KOPT-K1 (cell line): ENCODE results near the gene FTCDNL1.

Experiments
- H3K27ac ChIP-seq: fragments of 200-600 bp; sonication (generic); 2 replicates; pipeline ENCODE4 v1.5.1; 2016; ENCODE audit warnings: antibody characterized with exemption, mild to moderate bottlenecking, low read depth, low read length; ENCODE audit not compliant: poor library complexity, severe bottlenecking
- H3K36me3 ChIP-seq: fragments of 200-600 bp; sonication (generic); 2 replicates; pipeline ENCODE4 v1.5.1; 2017; ENCODE audit warnings: antibody characterized with exemption, mild to moderate bottlenecking, low read length, moderate library complexity; ENCODE audit not compliant: insufficient read depth
- H3K9me3 ChIP-seq: fragments of 200-600 bp; sonication (generic); 2 replicates; pipeline ENCODE4 v1.5.1; 2017; ENCODE audit warnings: antibody characterized with exemption, low read length, mild to moderate bottlenecking; ENCODE audit not compliant: insufficient read depth, poor library complexity, severe bottlenecking

The FTCDNL1 gene

GRCh38 chr2:199850718-199851500 is at the start of gene FTCDNL1:
TSS of gene FTCDNL1 (minus strand) at chr2:199851192. CDS start at chr2:199848962, 2,230 bp downstream.
- H3K36me3 ChIP-seq = no peaks in the 10 kb centered on the region
- no peak within 1 kb of the TSS for H3K27ac ChIP-seq
- no peaks in the 10 kb centered on the region for H3K9me3 ChIP-seq

- no peak overlapping the region for H3K27ac ChIP-seq
- H3K9me3 ChIP-seq = no peaks in the 10 kb centered on the region
These were observed 45.6 kb upstream of the FTCDNL1 start for GRCh38 chr2:199896617-199897016.

GRCh38 chr2:199895406-199895805 is 44.4 kb upstream of the FTCDNL1 start:
- H3K9me3 ChIP-seq = no peaks in the 10 kb centered on the region
- no peaks in the 10 kb centered on the region for H3K36me3 ChIP-seq
- H3K27ac ChIP-seq = no peak overlapping the region

More at GRCh38 chr2:199896617-199897016, 45.6 kb upstream of the FTCDNL1 start:
- H3K36me3 ChIP-seq = no peaks in the 10 kb centered on the region

GRCh38 chr2:199883474-199884212 is 32.7 kb upstream of the FTCDNL1 start:
- H3K27ac ChIP-seq = no peak overlapping the region

GRCh38 chr2:199882667-199883066 is 31.7 kb upstream of the FTCDNL1 start:
- Histone ChIP-seq H3K27ac (no peak overlapping the region), H3K36me3 (no peaks in the 10 kb centered on the region), H3K9me3 (peaks cover 6% of the 10 kb centered on the region)

More at GRCh38 chr2:199883474-199884212, 32.7 kb upstream of the FTCDNL1 start:
- peaks cover 6% of the 10 kb centered on the region for H3K9me3 ChIP-seq
- no peaks in the 10 kb centered on the region for H3K36me3 ChIP-seq

GRCh38 chr2:199875400-199875799 is 24.4 kb upstream of the FTCDNL1 start:
- peaks cover 14% of the 10 kb centered on the region for H3K9me3 ChIP-seq
- no peaks in the 10 kb centered on the region for H3K36me3 ChIP-seq
- H3K27ac ChIP-seq = no peak overlapping the region

GRCh38 chr2:199874209-199874608 is 23.2 kb upstream of the FTCDNL1 start:
- Histone ChIP-seq H3K9me3 (peaks cover 14% of the 10 kb centered on the region), H3K36me3 (no peaks in the 10 kb centered on the region), H3K27ac (no peak overlapping the region)

GRCh38 chr2:199870581-199870980 is 19.6 kb upstream of the FTCDNL1 start:
- Histone ChIP-seq H3K36me3 (no peaks in the 10 kb centered on the region), H3K9me3 (peaks cover 14% of the 10 kb centered on the region), H3K27ac (no peak overlapping the region)

GRCh38 chr2:199869653-199870052 is 18.7 kb upstream of the FTCDNL1 start:
- Histone ChIP-seq H3K36me3 (no peaks in the 10 kb centered on the region), H3K27ac (no peak overlapping the region), H3K9me3 (peaks cover 9% of the 10 kb centered on the region)

- H3K27ac ChIP-seq = no peak overlapping the region
- H3K9me3 ChIP-seq = peaks cover 5% of the 10 kb centered on the region
These were observed 18.2 kb upstream of the FTCDNL1 start for GRCh38 chr2:199869227-199869541.

GRCh38 chr2:199868431-199869226 is 17.6 kb upstream of the FTCDNL1 start:
- Histone ChIP-seq H3K36me3 (no peaks in the 10 kb centered on the region), H3K9me3 (no peaks in the 10 kb centered on the region), H3K27ac (no peak overlapping the region)

More at GRCh38 chr2:199869227-199869541, 18.2 kb upstream of the FTCDNL1 start:
- H3K36me3 ChIP-seq = no peaks in the 10 kb centered on the region

GRCh38 chr2:199865905-199866304 is 14.9 kb upstream of the FTCDNL1 start:
- no peaks in the 10 kb centered on the region for H3K9me3 ChIP-seq
- no peak overlapping the region for H3K27ac ChIP-seq
- no peaks in the 10 kb centered on the region for H3K36me3 ChIP-seq

- no peaks in the 10 kb centered on the region for H3K36me3 ChIP-seq
- no peak overlapping the region for H3K27ac ChIP-seq
- no peaks in the 10 kb centered on the region for H3K9me3 ChIP-seq
These were observed 11.8 kb upstream of the FTCDNL1 start for GRCh38 chr2:199862788-199863187.

- Histone ChIP-seq H3K27ac (no peak overlapping the region), H3K9me3 (no peaks in the 10 kb centered on the region), H3K36me3 (no peaks in the 10 kb centered on the region)
These were observed 10.3 kb upstream of the FTCDNL1 start for GRCh38 chr2:199861132-199861774.

- Histone ChIP-seq H3K36me3 (no peaks in the 10 kb centered on the region), H3K9me3 (no peaks in the 10 kb centered on the region), H3K27ac (no peak overlapping the region)
These were observed 4.8 kb upstream of the FTCDNL1 start for GRCh38 chr2:199855812-199856211.
